CD4-positive, CD25-positive, alpha-beta regulatory T cell (primary cell): Measurements from ENCODE around the gene POM121L2. TPM values are rescaled to one million over a fixed set of nuclear protein-coding genes. Genes with fewer than 3 reads are reported as not detected.

Experiments
- ATAC-seq, 2 donors: fragments of 150-1000 bp; cut with Tn5 transposase; one replicate each; pipeline ENCODE4 v1.10.0; 2021; ENCODE audit warnings: low read depth in 2 of 2, moderate number of reproducible peaks in 2 of 2, moderate library complexity in 1 of 2
- DNase-seq, 3 donors: peaks; one replicate each; pipeline versions ENCODE4 v3.0.0 to v3.0.0-alpha.2; 2012 to 2022; ENCODE audit warnings: mixed read lengths in 1 of 3
- H3K27ac ChIP-seq: one replicate; pipeline ENCODE4 v1.7.0; 2013; ENCODE audit warnings: mild to moderate bottlenecking, low read length; ENCODE audit not compliant: insufficient read depth, poor library complexity, severe bottlenecking
- H3K27me3 ChIP-seq: one replicate; pipeline ENCODE4 v1.7.0; 2013; ENCODE audit warnings: low read length; ENCODE audit not compliant: control insufficient read depth, insufficient read depth
- H3K36me3 ChIP-seq: one replicate; pipeline ENCODE4 v1.7.0; 2013; ENCODE audit warnings: mild to moderate bottlenecking, low read length, moderate library complexity; ENCODE audit not compliant: control insufficient read depth, insufficient read depth
- H3K4me1 ChIP-seq: 2 replicates; pipeline ENCODE4 v1.7.0; 2013; ENCODE audit warnings: mild to moderate bottlenecking, low read length; ENCODE audit not compliant: insufficient read depth, control insufficient read depth, poor library complexity, severe bottlenecking
- H3K4me3 ChIP-seq: one replicate; pipeline ENCODE4 v1.7.0; 2013; ENCODE audit warnings: low read depth, mild to moderate bottlenecking, low read length, moderate library complexity
- H3K9me3 ChIP-seq, 2 experiments: 1 replicate in 1 of 2; 2 replicates in 1 of 2; pipeline ENCODE4 v1.7.0; 2013; ENCODE audit warnings: low read length in 2 of 2, mild to moderate bottlenecking in 1 of 2, moderate library complexity in 1 of 2; ENCODE audit not compliant: control insufficient read depth in 2 of 2
- H3K27ac Mint-ChIP-seq, 3 donors: one replicate each; pipeline ENCODE4 v1.8.0; 2020 to 2022; ENCODE audit warnings: mild to moderate bottlenecking in 3 of 3, mixed read lengths in 3 of 3, moderate library complexity in 2 of 3
- H3K27me3 Mint-ChIP-seq: one replicate; pipeline ENCODE4 v1.8.0; 2022; ENCODE audit warnings: mild to moderate bottlenecking, mixed read lengths
- H3K36me3 Mint-ChIP-seq: one replicate; pipeline ENCODE4 v1.8.0; 2020; ENCODE audit warnings: mixed read lengths
- H3K4me1 Mint-ChIP-seq, 4 donors: one replicate each; pipeline ENCODE4 v1.8.0; 2020 to 2022; ENCODE audit warnings: mixed read lengths in 4 of 4, mild to moderate bottlenecking in 1 of 4
- H3K4me3 Mint-ChIP-seq, 4 donors: one replicate each; pipeline ENCODE4 v1.8.0; 2020 to 2022; ENCODE audit warnings: mild to moderate bottlenecking in 4 of 4, mixed read lengths in 4 of 4, moderate library complexity in 3 of 4
- H3K9me3 Mint-ChIP-seq, 7 donors: one replicate each; pipeline ENCODE4 v1.8.0; 2020 to 2022; ENCODE audit warnings: mixed read lengths in 7 of 7, mild to moderate bottlenecking in 3 of 7, moderate library complexity in 2 of 7
- polyA plus RNA-seq, 4 donors: library from polyadenylated mRNA; unstranded; fragments of 300-500 nt; fragmentation: Illumina TruSeq; gene quantifications; one replicate each; pipeline ENCODE4 v1.2.3, GENCODE V29; 2021
- total RNA-seq: library from RNA; stranded (reverse); gene quantifications from one replicate; pipeline ENCODE4 v1.2.3, GENCODE V29; 2022

The POM121L2 gene
- total RNA-seq (not detected), polyA plus RNA-seq (not detected)

DNA sequence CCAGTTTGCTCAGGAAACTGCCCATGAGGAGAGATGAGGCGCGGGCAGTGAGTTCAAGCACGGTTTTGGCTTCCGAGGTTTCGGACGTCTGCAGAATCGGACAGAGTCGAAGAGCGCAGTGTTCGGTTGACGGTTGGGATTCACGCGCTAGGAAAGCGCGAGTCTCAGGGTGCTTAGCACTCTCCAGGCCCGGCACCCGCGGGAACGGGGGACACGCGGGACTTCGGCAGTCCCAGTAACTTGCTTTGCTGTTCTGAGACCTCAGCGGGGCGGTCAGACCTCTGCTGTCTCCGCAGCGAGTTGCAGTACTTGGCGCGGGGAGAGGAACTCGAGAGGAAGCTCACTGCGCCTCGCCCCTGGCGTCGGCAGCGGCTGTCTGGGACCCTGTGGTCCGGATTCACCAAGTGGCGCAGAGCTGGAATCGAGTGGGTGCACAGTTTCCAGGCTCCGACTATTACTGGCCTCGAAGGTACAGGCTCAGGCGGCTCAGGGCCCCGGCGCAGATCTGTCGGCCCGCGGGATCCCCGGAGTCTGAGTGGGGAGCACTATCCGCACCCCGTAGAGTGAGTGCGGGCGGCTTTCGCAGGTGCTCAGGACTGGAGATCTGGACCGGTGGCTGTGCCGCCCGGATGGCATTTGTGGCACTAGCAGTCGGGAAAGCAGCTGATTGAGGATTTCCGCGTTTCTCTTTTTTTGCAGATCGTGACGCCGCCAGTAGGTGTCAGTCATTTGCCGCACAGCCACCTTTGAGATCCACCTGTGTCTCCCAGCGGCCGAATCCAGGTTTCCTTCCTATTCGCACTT is at the start of gene POM121L2:
POM121L2 (minus strand) TSS at position 128 of the 804 bp plus-strand sequence; CDS start at position 25, 103 bp downstream.
- Mint-ChIP-seq H3K36me3 (no peaks in the 10 kb centered on the region), H3K4me3 (peak within 1 kb of the TSS; percentile 79 to 89 (median 84)), H3K27me3 (peaks cover 83% of the 10 kb centered on the region), H3K4me1 (peaks cover 0 to 13% (median 4%) of the 10 kb centered on the region in 4 donors), H3K27ac (no peak within 1 kb of the TSS), H3K9me3 (peaks cover 0 to 2% (median 0%) of the 10 kb centered on the region in 7 donors)
- ATAC-seq (peak in 1 of 2 donors; percentile 44), DNase-seq (peak; percentile 33 to 73 (median 54))
- Histone ChIP-seq H3K36me3 (no peaks in the 10 kb centered on the region), H3K4me1 (peaks cover 14% of the 10 kb centered on the region), H3K9me3 (no peaks in the 10 kb centered on the region), H3K27ac (no peak within 1 kb of the TSS), H3K4me3 (peak within 1 kb of the TSS; percentile 39), H3K27me3 (peaks cover 40% of the 10 kb centered on the region)

- H3K36me3 ChIP-seq, result peaks cover 8% of the 10 kb centered on the region
Observed at GRCh38 chr6:27359231-27359630, 47.2 kb upstream of the POM121L2 start.

GRCh38 chr6:27358786-27359185 is 46.7 kb upstream of the POM121L2 start:
- H3K4me3 Mint-ChIP-seq, result no peak overlapping the region
- peaks cover 12 to 58% (median 21%) of the 10 kb centered on the region in 7 donors for H3K9me3 Mint-ChIP-seq
- DNase-seq (no peak), ATAC-seq (no peak)
- Histone ChIP-seq H3K27me3 (no peaks in the 10 kb centered on the region), H3K36me3 (peaks cover 8% of the 10 kb centered on the region), H3K9me3 (peaks cover 38 to 49% of the 10 kb centered on the region in 2 experiments), H3K4me3 (no peak overlapping the region), H3K4me1 (no peaks in the 10 kb centered on the region), H3K27ac (no peak overlapping the region)
- H3K27me3 Mint-ChIP-seq, result no peaks in the 10 kb centered on the region
- peaks cover 22% of the 10 kb centered on the region for H3K36me3 Mint-ChIP-seq
- H3K27ac Mint-ChIP-seq, result no peak overlapping the region
- H3K4me1 Mint-ChIP-seq, result no peaks in the 10 kb centered on the region

More at GRCh38 chr6:27359231-27359630, 47.2 kb upstream of the POM121L2 start:
- no peaks in the 10 kb centered on the region for H3K27me3 Mint-ChIP-seq
- ATAC-seq, result no peak
- peaks cover 22% of the 10 kb centered on the region for H3K36me3 Mint-ChIP-seq
- H3K27ac Mint-ChIP-seq, result no peak overlapping the region
- Histone ChIP-seq H3K27ac (no peak overlapping the region), H3K4me3 (no peak overlapping the region), H3K4me1 (no peaks in the 10 kb centered on the region), H3K27me3 (no peaks in the 10 kb centered on the region), H3K9me3 (peaks cover 38 to 47% of the 10 kb centered on the region in 2 experiments)
- no peak for DNase-seq
- H3K4me1 Mint-ChIP-seq, result no peaks in the 10 kb centered on the region
- H3K4me3 Mint-ChIP-seq, result no peak overlapping the region
- peaks cover 12 to 58% (median 21%) of the 10 kb centered on the region in 7 donors for H3K9me3 Mint-ChIP-seq

- no peaks in the 10 kb centered on the region for H3K36me3 ChIP-seq
- Mint-ChIP-seq H3K9me3 (peaks cover 10 to 34% (median 13%) of the 10 kb centered on the region in 7 donors), H3K4me3 (no peak overlapping the region), H3K27me3 (no peaks in the 10 kb centered on the region), H3K36me3 (peaks cover 5% of the 10 kb centered on the region), H3K27ac (no peak overlapping the region), H3K4me1 (no peaks in the 10 kb centered on the region)
- no peak for DNase-seq
- no peak overlapping the region for H3K4me3 ChIP-seq
- ATAC-seq, result no peak
- H3K9me3 ChIP-seq, result peaks cover 12 to 13% of the 10 kb centered on the region in 2 experiments
- H3K27me3 ChIP-seq, result peaks cover 2% of the 10 kb centered on the region
- no peak overlapping the region for H3K27ac ChIP-seq
- H3K4me1 ChIP-seq, result no peaks in the 10 kb centered on the region
Observed at GRCh38 chr6:27352850-27353249, 40.8 kb upstream of the POM121L2 start.

DNA sequence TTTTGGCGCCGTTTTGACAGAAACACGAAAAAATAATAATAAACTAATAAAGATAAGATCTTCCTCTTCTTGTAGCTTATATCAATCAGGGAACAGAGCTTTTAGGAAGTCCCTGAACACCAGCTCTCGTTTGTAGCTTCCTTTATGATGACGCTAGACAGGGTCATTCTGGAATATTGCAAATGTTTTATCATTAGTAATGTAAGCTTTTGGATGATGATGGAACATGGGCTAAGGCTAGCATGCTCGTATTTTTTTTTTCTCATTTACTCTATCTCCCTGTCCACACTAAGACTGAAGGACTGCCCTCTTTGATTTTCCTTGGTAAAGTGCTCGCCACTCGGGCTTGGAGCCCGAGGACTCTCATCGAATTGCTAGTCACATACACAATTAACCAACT is 22.1 kb upstream of the POM121L2 start:
- H3K9me3 Mint-ChIP-seq, result peaks cover 0 to 9% (median 3%) of the 10 kb centered on the region in 7 donors

GRCh38 chr6:27333642-27334040 is 21.6 kb upstream of the POM121L2 start:
- no peaks in the 10 kb centered on the region for H3K36me3 Mint-ChIP-seq
- H3K27ac Mint-ChIP-seq, result no peak overlapping the region
- peaks cover 0 to 7% (median 3%) of the 10 kb centered on the region in 4 donors for H3K4me1 Mint-ChIP-seq
- peaks cover 65% of the 10 kb centered on the region for H3K27me3 Mint-ChIP-seq
- Histone ChIP-seq H3K27me3 (peaks cover 26% of the 10 kb centered on the region), H3K4me3 (peak overlapping the region; percentile 69), H3K27ac (no peak overlapping the region), H3K4me1 (peaks cover 3% of the 10 kb centered on the region), H3K36me3 (no peaks in the 10 kb centered on the region), H3K9me3 (no peaks in the 10 kb centered on the region)
- no peak for ATAC-seq
- H3K9me3 Mint-ChIP-seq, result peaks cover 0 to 9% (median 3%) of the 10 kb centered on the region in 7 donors
- no peak for DNase-seq
- H3K4me3 Mint-ChIP-seq, result peak overlapping the region in 2 of 4 donors; percentile 84 to 89

More for the DNA sequence above, 22.1 kb upstream of the POM121L2 start:
- no peak overlapping the region for H3K4me3 ChIP-seq
- H3K27me3 Mint-ChIP-seq, result peaks cover 64% of the 10 kb centered on the region
- no peak overlapping the region for H3K27ac Mint-ChIP-seq
- no peak for ATAC-seq
- no peaks in the 10 kb centered on the region for H3K9me3 ChIP-seq
- H3K27me3 ChIP-seq, result peaks cover 26% of the 10 kb centered on the region
- H3K4me1 ChIP-seq, result peaks cover 3% of the 10 kb centered on the region
- no peak overlapping the region for H3K27ac ChIP-seq
- no peaks in the 10 kb centered on the region for H3K36me3 ChIP-seq
- H3K36me3 Mint-ChIP-seq, result no peaks in the 10 kb centered on the region
- DNase-seq, result no peak
- no peak overlapping the region for H3K4me3 Mint-ChIP-seq
- peaks cover 0 to 7% (median 3%) of the 10 kb centered on the region in 4 donors for H3K4me1 Mint-ChIP-seq

DNA sequence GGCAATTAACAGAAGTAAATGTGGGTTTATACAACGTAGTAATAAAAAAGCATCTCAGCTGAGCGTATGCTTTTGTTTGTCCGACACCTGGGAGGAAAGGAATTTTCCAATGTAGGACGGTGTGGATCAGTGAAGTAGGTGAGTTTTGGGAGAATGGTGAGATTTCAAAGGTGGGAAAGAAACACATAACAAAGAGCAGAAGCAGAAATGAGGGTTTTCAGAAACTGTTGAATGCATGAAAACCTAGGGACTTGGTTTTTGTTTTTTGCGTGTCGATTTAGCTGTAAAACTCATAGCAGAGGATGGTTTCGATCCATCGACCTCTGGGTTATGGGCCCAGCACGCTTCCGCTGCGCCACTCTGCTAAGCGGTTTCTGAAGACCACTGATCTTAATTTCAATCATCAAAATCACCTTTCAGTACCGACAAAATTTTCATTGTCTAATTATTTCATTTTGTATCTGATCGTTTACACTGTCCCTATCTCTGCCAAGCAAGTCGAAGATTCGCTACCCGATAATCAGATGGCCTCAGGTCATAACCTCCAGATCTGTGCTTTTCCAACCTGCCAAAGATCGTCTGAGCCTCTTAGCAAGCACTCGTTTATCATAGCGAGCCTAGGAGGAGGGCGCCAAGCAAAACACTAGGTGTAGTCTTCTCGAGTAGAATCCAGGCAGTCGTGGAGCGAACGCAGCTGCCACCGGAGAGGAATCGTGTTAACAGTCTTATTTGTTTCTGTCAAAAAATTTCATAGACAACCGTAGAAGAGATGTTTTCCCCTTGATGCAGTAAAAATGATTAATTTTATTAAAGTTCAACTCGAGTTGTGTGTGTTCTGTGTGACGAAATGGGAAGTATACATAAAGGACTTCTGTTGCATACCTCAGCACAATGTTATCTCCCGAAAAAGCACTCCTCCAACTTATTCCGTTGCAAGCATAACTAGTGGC is 20.9 kb upstream of the POM121L2 start:
- Histone ChIP-seq H3K27me3 (peaks cover 26% of the 10 kb centered on the region), H3K9me3 (no peaks in the 10 kb centered on the region), H3K36me3 (no peaks in the 10 kb centered on the region), H3K4me3 (peak overlapping the region; percentile 69), H3K27ac (no peak overlapping the region), H3K4me1 (peaks cover 3% of the 10 kb centered on the region)
- Mint-ChIP-seq H3K4me3 (peak overlapping the region; percentile 61 to 89 (median 86)), H3K27me3 (peaks cover 65% of the 10 kb centered on the region), H3K9me3 (peaks cover 0 to 9% (median 3%) of the 10 kb centered on the region in 7 donors), H3K36me3 (no peaks in the 10 kb centered on the region), H3K4me1 (peaks cover 0 to 7% (median 3%) of the 10 kb centered on the region in 4 donors), H3K27ac (peak overlapping the region in 2 of 3 donors; percentile 42 to 88)
- DNase-seq (peak; percentile 32 to 62 (median 36)), ATAC-seq (peak in 1 of 2 donors; percentile 46)
